Gastrocnemius medialis (tissue), 4 donors: Measurements from ENCODE around the gene CISD2.
"Not testable (repeated sequence)": the region's sequence is repeated elsewhere in the genome, so short reads cannot be mapped to it uniquely, and the experiment has no call there.

Experiments used
- POLR2A ChIP-seq, 2 donors: fragments of 450-650 bp; IDR thresholded peaks; one replicate each; pipeline ENCODE4 v1.6.1; 2017; ENCODE audit warnings: antibody characterized with exemption in 2 of 2, mild to moderate bottlenecking in 2 of 2, moderate library complexity in 2 of 2
- TF ChIP-seq, protein P1 (sequence below), 5 experiments: fragments of 450-650 bp in 3 of 5; fragments of 200-600 bp in 2 of 5; sonication (generic) in 2 of 5; IDR thresholded peaks in 4 of 5; conservative IDR thresholded peaks in 1 of 5; 1 replicate in 4 of 5; 2 replicates in 1 of 5; pipeline ENCODE4 v1.5.1; 2016 to 2019; ENCODE audit warnings: antibody characterized with exemption in 5 of 5, mild to moderate bottlenecking in 3 of 5, moderate library complexity in 3 of 5

DNA sequence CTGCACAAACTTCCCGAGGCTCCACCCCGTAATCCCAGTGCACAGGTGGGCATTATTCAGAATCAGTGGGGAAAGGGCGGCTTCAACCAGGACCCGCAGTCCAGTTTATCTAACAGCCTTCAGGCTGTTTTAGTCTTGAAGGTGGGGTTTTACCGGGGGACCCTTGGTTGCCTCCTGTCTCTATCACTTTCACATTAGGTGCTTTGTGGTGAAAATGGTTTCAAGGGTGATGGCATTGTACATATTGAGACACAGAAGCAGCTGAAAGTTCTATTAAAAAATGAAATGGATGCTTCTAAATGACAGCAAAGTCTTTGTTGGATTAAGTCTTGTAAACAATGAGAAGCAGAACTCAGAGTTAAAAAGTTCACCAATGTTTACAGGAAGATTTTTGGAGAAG lies 27.8 kb downstream of the CISD2 start:
- TF ChIP-seq, protein P1, sequence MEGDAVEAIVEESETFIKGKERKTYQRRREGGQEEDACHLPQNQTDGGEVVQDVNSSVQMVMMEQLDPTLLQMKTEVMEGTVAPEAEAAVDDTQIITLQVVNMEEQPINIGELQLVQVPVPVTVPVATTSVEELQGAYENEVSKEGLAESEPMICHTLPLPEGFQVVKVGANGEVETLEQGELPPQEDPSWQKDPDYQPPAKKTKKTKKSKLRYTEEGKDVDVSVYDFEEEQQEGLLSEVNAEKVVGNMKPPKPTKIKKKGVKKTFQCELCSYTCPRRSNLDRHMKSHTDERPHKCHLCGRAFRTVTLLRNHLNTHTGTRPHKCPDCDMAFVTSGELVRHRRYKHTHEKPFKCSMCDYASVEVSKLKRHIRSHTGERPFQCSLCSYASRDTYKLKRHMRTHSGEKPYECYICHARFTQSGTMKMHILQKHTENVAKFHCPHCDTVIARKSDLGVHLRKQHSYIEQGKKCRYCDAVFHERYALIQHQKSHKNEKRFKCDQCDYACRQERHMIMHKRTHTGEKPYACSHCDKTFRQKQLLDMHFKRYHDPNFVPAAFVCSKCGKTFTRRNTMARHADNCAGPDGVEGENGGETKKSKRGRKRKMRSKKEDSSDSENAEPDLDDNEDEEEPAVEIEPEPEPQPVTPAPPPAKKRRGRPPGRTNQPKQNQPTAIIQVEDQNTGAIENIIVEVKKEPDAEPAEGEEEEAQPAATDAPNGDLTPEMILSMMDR (IDR thresholded peaks at IDR 0.05 in 4 of 5, conservative IDR thresholded peaks at IDR 0.05 in 1 of 5) = not testable (repeated sequence)
- not testable (repeated sequence) for TF ChIP-seq POLR2A (IDR thresholded peaks at IDR 0.05)
